Kidney epithelial cell (primary cell): ENCODE data around the gene REXO1. TPM values are rescaled to one million over a fixed set of nuclear protein-coding genes. Genes with fewer than 3 reads are reported as not detected.

ENCODE experiments used
- DNase-seq: peaks from one replicate; pipeline ENCODE4 v3.0.0-alpha.2; 2010; ENCODE audit warnings: low read depth
- H3K27me3 ChIP-seq: 2 replicates; pipeline ENCODE4 v1.6.0; 2011; ENCODE audit warnings: low read length; ENCODE audit not compliant: control insufficient read depth, insufficient read depth
- H3K36me3 ChIP-seq: 2 replicates; pipeline ENCODE4 v1.5.1; 2011; ENCODE audit warnings: low read length; ENCODE audit not compliant: control insufficient read depth, insufficient read depth
- H3K4me3 ChIP-seq: 2 replicates; pipeline ENCODE4 v1.5.1; 2011; ENCODE audit warnings: low read depth, mild to moderate bottlenecking, control low read depth, low read length
- total RNA-seq: library from RNA; depleted of rRNA; stranded (reverse); fragments of >200 nt; gene quantifications from 2 replicates; pipeline ENCODE4 v1.2.3, GENCODE V29; 2015
- TF ChIP-seq, protein P1 (sequence below): IDR thresholded peaks from 2 replicates; pipeline ENCODE4 v1.5.1; 2011; ENCODE audit warnings: mild to moderate bottlenecking, moderate library complexity, low read length, control low read depth, inconsistent platforms; ENCODE audit not compliant: insufficient read depth, poor library complexity, severe bottlenecking

REXO1 gene
- total RNA-seq, 1 donor from 2014 or later, result 18.8 TPM

DNA sequence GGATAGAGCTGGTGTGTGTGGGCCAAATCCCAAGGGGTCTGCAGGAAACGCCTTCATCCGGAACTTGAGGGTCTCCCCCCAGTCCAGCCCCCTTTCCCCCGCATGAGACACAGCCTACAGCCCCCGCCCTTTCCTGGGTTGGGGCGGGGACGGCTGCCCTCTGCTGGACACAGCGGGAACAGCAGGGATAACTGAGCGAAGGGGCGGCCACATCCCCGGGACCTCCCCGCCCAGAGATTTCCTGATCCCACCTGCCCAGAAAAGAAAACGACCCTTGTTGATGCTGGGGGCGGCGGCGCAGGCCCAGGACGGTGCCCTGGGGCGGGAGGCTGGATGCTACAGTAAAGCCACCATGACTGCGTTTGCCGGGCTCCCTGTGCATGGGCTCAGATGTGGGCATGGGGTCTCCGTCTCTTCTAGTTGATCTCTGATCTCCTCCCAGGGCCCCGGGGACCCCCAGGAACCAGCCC is 80.8 kb downstream of the REXO1 start:
- Histone ChIP-seq H3K4me3 (no peak overlapping the region), H3K27me3 (peaks cover 72% of the 10 kb centered on the region), H3K36me3 (no peaks in the 10 kb centered on the region)
- TF ChIP-seq, protein P1, sequence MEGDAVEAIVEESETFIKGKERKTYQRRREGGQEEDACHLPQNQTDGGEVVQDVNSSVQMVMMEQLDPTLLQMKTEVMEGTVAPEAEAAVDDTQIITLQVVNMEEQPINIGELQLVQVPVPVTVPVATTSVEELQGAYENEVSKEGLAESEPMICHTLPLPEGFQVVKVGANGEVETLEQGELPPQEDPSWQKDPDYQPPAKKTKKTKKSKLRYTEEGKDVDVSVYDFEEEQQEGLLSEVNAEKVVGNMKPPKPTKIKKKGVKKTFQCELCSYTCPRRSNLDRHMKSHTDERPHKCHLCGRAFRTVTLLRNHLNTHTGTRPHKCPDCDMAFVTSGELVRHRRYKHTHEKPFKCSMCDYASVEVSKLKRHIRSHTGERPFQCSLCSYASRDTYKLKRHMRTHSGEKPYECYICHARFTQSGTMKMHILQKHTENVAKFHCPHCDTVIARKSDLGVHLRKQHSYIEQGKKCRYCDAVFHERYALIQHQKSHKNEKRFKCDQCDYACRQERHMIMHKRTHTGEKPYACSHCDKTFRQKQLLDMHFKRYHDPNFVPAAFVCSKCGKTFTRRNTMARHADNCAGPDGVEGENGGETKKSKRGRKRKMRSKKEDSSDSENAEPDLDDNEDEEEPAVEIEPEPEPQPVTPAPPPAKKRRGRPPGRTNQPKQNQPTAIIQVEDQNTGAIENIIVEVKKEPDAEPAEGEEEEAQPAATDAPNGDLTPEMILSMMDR, result peak; percentile 96
- DNase-seq, result no peak

DNA sequence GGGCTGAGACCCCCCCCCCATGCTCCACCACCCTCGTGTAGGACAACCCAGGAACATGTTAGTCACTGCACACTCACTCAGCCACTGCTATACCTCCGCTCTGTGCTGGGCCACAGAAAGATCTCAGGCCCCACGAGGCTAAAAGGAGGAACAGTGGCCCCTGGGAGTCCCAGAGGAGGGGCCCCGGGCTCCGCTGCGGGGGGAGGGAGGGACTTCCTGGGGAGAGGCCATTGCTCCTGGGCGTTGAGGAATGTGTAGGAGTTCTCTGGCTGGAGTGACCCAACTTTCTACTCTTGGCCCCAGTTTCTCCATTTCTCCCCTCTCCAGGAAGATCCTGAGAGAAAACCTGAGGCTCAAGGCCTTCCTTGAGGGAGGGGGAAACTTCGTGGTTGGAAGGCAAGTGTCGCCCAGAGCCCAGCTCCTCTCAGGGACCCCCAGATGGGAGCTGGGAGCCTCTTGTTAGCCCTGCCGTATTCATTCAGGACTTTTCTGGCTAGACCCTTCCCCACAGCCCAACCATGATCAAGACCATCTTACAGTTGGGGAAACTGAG is 81.4 kb downstream of the REXO1 start:
- no peak overlapping the region for H3K4me3 ChIP-seq
- TF ChIP-seq, protein P1, result no peak
- H3K36me3 ChIP-seq, result no peaks in the 10 kb centered on the region
- H3K27me3 ChIP-seq, result peaks cover 78% of the 10 kb centered on the region
- DNase-seq, result no peak

DNA sequence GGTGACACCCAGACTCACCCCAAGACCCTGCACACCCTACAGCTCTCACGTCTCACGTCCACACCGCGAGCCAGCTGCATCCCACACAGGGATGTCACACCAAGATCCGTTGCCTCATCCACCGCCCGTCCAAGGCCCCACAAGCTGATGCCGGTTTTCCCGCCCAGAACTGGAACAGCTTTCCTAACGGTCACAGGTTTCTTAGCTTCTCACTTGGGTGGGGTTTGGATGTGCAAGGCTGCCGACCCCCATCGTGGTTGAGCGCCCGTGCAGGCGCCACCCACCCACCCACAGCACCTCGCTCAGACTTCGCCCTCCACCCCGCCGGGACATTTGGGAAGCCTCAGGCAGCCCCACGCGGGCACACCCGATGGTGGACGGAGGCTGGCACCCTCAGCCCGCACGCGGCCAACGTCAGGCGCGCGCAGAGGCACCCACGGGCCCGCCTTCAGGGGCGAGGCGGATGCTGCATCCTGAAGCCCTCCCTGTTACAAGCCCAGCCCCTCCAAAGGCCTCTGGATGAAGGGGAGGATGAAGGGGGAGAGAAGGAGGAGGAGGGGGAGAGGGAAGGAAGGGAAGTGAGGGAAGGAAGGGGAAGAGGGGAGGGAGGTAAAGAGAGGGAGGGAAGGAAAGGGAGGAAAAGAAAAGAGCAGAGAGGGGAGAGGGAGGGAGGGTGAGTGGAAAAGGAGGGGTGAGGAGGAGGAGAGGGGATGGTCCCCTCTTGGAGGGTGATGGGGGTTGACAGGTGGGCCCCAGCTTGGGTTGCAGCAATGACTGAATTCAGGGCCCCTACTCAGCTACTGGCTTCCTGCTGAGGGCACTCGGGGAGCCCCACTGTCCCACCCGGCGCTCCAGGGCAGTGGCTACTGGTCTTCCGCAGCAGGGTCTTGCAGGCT is 82.1 kb downstream of the REXO1 start:
- TF ChIP-seq, protein P1, result no peak
- Histone ChIP-seq H3K36me3 (no peaks in the 10 kb centered on the region), H3K4me3 (no peak overlapping the region), H3K27me3 (peaks cover 85% of the 10 kb centered on the region)
- DNase-seq, result no peak

Other genes with a start within 250 kb of the REXO1 start
- 77.8 and 84.6 TPM in 2 replicates for gene UQCR11, start 243.0 kb downstream of the REXO1 start, total RNA-seq
- 123 and 199 TPM in 2 replicates for gene TCF3, start 195.9 kb downstream of the REXO1 start, total RNA-seq
- gene ONECUT3, start 95.0 kb downstream of the REXO1 start, total RNA-seq, result not detected in 2 replicates
- gene ATP8B3, start 36.2 kb downstream of the REXO1 start, total RNA-seq, result 0.96 TPM in 2 replicates
- gene KLF16, start 15.1 kb upstream of the REXO1 start, total RNA-seq, result 11.4 and 15.3 TPM in 2 replicates
- gene ABHD17A, start 37.0 kb upstream of the REXO1 start, total RNA-seq, result 54.1 and 66.7 TPM in 2 replicates
- gene ADAT3, start 56.9 kb upstream of the REXO1 start, total RNA-seq, result 1.8 and 8.6 TPM in 2 replicates
- gene SCAMP4, start 56.9 kb upstream of the REXO1 start, total RNA-seq, result 167 and 178 TPM in 2 replicates
- gene CSNK1G2, start 92.7 kb upstream of the REXO1 start, total RNA-seq, result 95.8 and 105 TPM in 2 replicates
- gene BTBD2, start 167.2 kb upstream of the REXO1 start, total RNA-seq, result 51.3 and 66.1 TPM in 2 replicates
- gene MKNK2, start 202.8 kb upstream of the REXO1 start, total RNA-seq, result 253 and 315 TPM in 2 replicates
- gene MOB3A, start 247.8 kb upstream of the REXO1 start, total RNA-seq, result 40.3 and 62.0 TPM in 2 replicates
- gene IZUMO4, start 248.4 kb upstream of the REXO1 start, total RNA-seq, result 1.6 and 3.8 TPM in 2 replicates